ENCODE measurements around the gene CRAMP1. TPM values are rescaled to one million over a fixed set of nuclear protein-coding genes. Genes with fewer than 3 reads are reported as not detected.

CRAMP1 gene
- total RNA-seq, 2 donors from 2014 or later: 12.7 to 36.0 TPM

DNA sequence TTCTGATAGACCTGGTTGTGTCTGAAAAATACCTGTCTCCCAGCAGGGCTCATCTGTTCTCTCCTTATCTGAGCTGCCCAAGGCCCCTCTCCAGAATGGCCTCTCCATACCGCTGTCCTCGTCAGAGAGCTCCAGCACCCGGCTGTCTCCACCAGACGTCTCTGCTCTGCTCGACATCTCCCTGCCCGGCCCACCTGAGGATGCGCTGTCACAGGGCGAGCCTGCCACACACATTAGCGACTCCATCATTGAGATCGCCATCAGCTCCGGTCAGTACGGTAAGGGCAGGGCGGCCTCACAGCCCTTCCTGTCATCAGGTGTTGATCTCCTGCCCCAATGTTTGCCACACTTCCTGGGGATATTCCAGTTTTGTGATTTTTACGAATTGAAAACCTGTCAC, 55.8 kb downstream of the CRAMP1 start:
- peaks cover 35 to 50% of the 10 kb centered on the region in 2 donors for H3K36me3 ChIP-seq
- 94% methylated on average over 14 of the region's 14 CpGs for WGBS
- TF ChIP-seq POLR2A (IDR thresholded peaks at IDR 0.05) (no peak), POLR2AphosphoS5 (IDR thresholded peaks at IDR 0.05) (no peak)
- TF ChIP-seq, protein P1, sequence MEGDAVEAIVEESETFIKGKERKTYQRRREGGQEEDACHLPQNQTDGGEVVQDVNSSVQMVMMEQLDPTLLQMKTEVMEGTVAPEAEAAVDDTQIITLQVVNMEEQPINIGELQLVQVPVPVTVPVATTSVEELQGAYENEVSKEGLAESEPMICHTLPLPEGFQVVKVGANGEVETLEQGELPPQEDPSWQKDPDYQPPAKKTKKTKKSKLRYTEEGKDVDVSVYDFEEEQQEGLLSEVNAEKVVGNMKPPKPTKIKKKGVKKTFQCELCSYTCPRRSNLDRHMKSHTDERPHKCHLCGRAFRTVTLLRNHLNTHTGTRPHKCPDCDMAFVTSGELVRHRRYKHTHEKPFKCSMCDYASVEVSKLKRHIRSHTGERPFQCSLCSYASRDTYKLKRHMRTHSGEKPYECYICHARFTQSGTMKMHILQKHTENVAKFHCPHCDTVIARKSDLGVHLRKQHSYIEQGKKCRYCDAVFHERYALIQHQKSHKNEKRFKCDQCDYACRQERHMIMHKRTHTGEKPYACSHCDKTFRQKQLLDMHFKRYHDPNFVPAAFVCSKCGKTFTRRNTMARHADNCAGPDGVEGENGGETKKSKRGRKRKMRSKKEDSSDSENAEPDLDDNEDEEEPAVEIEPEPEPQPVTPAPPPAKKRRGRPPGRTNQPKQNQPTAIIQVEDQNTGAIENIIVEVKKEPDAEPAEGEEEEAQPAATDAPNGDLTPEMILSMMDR (IDR thresholded peaks at IDR 0.05): no peak

DNA sequence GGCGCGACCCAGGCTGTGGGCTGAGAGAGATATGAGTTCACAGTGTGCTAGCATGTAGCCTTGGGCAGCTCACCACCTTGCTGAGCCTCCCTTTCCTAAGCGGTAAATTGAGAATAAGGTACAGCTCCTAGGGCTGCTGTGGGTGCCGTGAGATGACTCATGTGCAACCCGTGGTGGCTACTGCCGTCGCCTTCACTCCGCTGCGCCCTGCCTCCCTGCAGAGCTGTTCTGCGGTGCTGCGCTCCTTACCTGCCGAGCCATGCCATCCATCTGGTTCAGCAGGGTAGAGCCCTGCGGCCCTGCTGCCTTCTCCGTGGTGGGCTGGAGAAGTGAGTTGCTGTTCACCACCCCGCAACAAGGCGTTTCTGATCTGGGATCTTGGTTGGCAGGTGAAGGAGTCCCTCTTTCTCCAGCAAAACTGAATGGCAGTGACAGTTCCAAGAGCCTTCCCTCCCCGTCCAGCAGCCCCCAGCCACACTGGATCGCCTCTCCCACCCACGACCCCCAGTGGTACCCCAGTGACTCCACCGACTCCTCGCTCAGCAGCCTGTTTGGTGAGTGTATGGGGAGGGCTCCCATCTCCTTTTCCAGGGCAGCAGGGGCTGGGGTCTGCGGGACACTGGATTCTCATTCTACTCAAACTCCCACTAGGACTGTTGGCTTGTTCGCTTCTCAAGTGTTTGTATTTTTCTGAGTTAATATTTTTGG, 56.6 kb downstream of the CRAMP1 start:
- Histone ChIP-seq H3K4me1 (replicated peaks) (no peaks in the 10 kb centered on the region), H3K4me3 (no peak overlapping the region), H3K27ac (no peak overlapping the region), H3K27me3 (replicated peaks; ENCODE audit: insufficient read depth) (no peaks in the 10 kb centered on the region), H3K36me3 (peaks cover 28 to 48% of the 10 kb centered on the region in 2 donors), H3K9me3 (no peaks in the 10 kb centered on the region)
- WGBS: 93% methylated on average over 23 of the region's 23 CpGs
- TF ChIP-seq, protein P1 (IDR thresholded peaks at IDR 0.05): no peak
- TF ChIP-seq POLR2A (IDR thresholded peaks at IDR 0.05) (no peak), POLR2AphosphoS5 (IDR thresholded peaks at IDR 0.05) (no peak)
- intact Hi-C loops (cut with DNase I): no loop called here
- no peak for DNase-seq (ENCODE audit: low spot score)

More for the DNA sequence above, 55.8 kb downstream of the CRAMP1 start:
- Histone ChIP-seq H3K4me3 (no peak overlapping the region), H3K4me1 (replicated peaks) (no peaks in the 10 kb centered on the region), H3K27me3 (replicated peaks; ENCODE audit: insufficient read depth) (no peaks in the 10 kb centered on the region), H3K9me3 (no peaks in the 10 kb centered on the region), H3K27ac (no peak overlapping the region)
- no peak for DNase-seq (ENCODE audit: low spot score)
- intact Hi-C loops (cut with DNase I): no loop called here

DNA sequence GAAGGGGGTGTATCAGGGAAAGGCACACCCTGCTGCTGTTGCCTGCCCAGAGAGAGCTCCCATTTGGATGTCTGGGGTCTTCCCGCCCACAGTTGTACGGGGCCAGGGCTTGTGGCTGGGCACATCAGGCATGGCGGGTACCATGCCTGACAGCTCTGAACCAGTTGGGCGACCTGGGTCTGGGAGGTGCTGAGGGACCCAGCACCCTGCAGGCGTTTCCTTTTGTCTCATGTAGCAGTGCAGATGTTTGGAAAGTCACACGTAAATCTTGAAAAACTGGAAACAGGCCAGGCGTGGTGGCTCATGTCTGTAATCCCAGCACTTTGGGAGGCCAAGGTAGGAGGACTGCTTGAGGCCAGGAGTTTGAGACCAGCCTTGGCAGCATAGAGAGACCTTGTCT, 57.5 kb downstream of the CRAMP1 start:
- no peak overlapping the region for H3K27ac ChIP-seq
- peaks cover 28 to 44% of the 10 kb centered on the region in 2 donors for H3K36me3 ChIP-seq
- H3K27me3 ChIP-seq (replicated peaks; ENCODE audit: insufficient read depth): no peaks in the 10 kb centered on the region
- 76% methylated on average over 7 of the region's 7 CpGs for WGBS
- TF ChIP-seq, protein P1 (IDR thresholded peaks at IDR 0.05): no peak
- TF ChIP-seq POLR2AphosphoS5 (IDR thresholded peaks at IDR 0.05): no peak
- TF ChIP-seq POLR2A (IDR thresholded peaks at IDR 0.05): no peak
- DNase-seq (ENCODE audit: low spot score): no peak
- H3K4me1 ChIP-seq (replicated peaks): no peaks in the 10 kb centered on the region
- no peak overlapping the region for H3K4me3 ChIP-seq
- intact Hi-C loops (cut with DNase I): no loop called here
- no peaks in the 10 kb centered on the region for H3K9me3 ChIP-seq

DNA sequence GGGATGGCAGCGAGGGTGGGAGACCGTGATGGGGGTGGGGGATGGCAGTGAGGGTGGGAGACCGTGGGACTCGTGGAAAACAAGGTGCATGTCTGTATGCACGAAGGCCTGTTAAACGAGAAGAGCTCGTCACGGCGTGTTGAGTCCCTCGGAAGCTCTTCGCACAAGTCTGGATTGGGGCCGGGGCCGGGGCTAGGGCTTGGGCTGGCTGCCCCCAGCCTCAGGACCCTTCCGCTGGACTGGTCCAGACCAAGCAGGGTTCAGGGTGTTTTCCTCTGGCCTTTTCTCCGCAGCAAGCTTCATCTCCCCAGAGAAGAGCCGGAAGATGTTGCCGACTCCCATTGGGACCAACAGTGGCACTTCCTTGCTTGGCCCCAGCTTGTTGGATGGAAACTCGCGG, 58.2 kb downstream of the CRAMP1 start:
- H3K36me3 ChIP-seq: peaks cover 28 to 42% of the 10 kb centered on the region in 2 donors
- no peaks in the 10 kb centered on the region for H3K4me1 ChIP-seq (replicated peaks)
- no peak overlapping the region for H3K4me3 ChIP-seq
- no peaks in the 10 kb centered on the region for H3K27me3 ChIP-seq (replicated peaks; ENCODE audit: insufficient read depth)
- intact Hi-C loops (cut with DNase I): no loop called here
- DNase-seq (ENCODE audit: low spot score): no peak
- WGBS: 93% methylated on average over 18 of the region's 19 CpGs
- H3K27ac ChIP-seq: no peak overlapping the region
- no peaks in the 10 kb centered on the region for H3K9me3 ChIP-seq
- TF ChIP-seq, protein P1 (IDR thresholded peaks at IDR 0.05): no peak
- no peak for TF ChIP-seq POLR2AphosphoS5 (IDR thresholded peaks at IDR 0.05)
- no peak for TF ChIP-seq POLR2A (IDR thresholded peaks at IDR 0.05)

DNA sequence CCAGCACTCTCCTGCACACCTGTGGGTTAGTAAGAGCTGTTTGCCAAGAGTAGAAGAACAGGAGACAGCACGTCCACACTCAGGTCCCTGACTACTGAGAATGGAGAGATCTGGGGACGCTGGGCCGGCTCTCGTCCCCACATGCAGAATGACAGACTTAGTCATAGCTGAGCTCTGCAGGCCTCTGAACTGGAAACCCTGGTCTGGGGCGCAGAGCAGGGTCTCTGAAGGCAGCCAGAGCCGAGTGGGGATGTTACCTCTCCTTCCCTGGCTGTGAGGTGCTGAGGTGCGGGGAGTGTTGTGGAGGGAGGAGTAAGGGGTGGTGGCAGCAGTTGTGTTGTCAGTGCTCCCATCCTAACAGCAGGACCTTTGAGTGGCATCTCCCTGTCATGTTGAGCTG, 58.7 kb downstream of the CRAMP1 start:
- Histone ChIP-seq H3K27ac (no peak overlapping the region), H3K9me3 (no peaks in the 10 kb centered on the region), H3K27me3 (replicated peaks; ENCODE audit: insufficient read depth) (no peaks in the 10 kb centered on the region), H3K4me3 (no peak overlapping the region), H3K4me1 (replicated peaks) (no peaks in the 10 kb centered on the region), H3K36me3 (peaks cover 27 to 42% of the 10 kb centered on the region in 2 donors)
- 87% methylated on average over 7 of the region's 7 CpGs for WGBS
- intact Hi-C loops (cut with DNase I): no loop called here
- no peak for DNase-seq (ENCODE audit: low spot score)
- TF ChIP-seq, protein P1 (IDR thresholded peaks at IDR 0.05): no peak
- TF ChIP-seq POLR2A (IDR thresholded peaks at IDR 0.05) (no peak), POLR2AphosphoS5 (IDR thresholded peaks at IDR 0.05) (no peak)

Data from prostate gland (tissue), 2 donors.